NCI-H2081 (cell line): ENCODE data around the gene SEPTIN1.

ENCODE experiments used
- DNase-seq, 2 experiments: peaks; one replicate each; lab custom pipeline; 2025; lab: John Stamatoyannopoulos, UW

The SEPTIN1 gene

DNA sequence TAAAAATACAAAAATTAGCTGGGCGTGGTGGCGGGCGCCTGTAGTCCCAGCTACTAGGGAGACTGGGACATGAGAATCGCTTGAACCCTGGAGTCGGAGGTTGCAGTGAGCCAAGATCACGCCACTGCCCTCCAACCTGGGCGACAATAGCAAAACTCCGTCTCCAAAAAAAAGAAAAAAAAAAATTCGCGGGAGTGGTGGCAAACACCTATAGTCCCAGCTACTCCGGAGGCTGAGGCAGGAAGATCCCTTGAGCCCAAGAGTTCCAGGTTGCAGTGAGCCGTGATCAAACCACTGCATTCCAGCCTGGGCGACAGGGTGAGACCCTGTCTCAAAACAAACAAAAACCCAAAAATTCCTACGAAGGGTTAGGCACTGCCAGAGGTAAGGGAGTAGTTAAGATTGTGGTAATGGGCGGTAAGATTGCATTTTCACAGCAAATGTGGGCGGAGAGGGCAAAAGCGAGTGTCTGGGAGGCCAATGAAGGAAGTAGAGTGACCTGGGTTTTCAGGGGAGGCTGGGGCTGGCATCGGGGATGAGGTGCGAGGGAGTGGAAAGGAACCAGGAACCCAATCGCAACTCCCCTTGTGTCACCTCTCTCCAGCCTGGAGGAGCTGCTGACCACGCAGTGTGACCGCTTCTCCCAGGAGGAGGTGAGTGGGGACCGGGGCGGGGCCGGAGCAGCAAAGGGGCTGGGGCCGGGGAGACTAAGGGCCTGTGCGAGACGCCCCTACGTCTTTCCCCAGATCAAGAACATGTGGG is 5.1 kb downstream of the SEPTIN1 start:
- no peak for DNase-seq

DNA sequence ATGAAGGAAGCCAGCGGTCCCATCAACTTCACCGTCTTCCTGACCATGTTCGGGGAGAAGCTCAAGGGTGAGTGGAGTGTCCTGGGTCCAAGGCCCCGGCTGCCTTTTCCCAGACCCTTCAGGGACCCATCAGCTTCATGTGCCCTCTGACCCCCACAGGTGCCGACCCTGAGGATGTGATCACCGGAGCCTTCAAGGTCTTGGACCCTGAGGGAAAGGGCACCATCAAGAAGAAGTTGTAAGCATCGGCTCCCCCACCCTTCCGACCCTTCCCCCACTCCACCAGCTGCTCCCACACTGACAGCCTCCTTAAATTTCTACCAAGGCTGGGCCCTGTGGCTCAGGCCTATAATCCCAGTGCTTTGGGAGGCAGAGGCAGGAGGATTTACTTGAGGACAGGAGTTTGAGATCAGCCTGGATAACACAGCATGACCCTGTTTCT is 5.9 kb downstream of the SEPTIN1 start:
- no peak for DNase-seq

GRCh38 chr16:30375864-30376263 is 6.5 kb downstream of the SEPTIN1 start:
- DNase-seq: no peak

DNA sequence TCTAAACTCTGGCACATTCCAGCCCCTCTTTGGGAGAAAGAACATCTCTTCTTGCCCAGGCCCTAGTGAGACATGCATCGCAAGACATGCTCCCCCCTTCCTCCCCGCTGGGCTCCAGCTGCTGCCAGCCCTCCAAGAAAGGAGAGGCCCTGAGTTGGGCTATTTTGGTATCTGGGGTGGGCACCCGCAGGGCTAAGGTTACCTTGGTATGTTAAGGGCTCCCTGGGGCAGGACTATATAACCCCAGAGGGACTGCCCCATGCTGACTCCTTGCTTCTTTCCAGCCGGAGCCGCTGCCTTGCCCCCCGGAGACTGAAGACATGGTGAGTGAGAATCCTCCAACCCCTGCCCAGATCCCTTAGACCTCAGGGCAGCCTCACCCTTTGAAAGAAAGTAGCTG is 7.8 kb downstream of the SEPTIN1 start, which contains the start of gene MYL11:
MYL11 (plus strand) TSS at position 265 of the 400 bp plus-strand sequence; CDS start at position 321, 56 bp downstream.
- DNase-seq: no peak

GRCh38 chr16:30372725-30373124 is 9.6 kb downstream of the SEPTIN1 start:
- no peak for DNase-seq

DNA sequence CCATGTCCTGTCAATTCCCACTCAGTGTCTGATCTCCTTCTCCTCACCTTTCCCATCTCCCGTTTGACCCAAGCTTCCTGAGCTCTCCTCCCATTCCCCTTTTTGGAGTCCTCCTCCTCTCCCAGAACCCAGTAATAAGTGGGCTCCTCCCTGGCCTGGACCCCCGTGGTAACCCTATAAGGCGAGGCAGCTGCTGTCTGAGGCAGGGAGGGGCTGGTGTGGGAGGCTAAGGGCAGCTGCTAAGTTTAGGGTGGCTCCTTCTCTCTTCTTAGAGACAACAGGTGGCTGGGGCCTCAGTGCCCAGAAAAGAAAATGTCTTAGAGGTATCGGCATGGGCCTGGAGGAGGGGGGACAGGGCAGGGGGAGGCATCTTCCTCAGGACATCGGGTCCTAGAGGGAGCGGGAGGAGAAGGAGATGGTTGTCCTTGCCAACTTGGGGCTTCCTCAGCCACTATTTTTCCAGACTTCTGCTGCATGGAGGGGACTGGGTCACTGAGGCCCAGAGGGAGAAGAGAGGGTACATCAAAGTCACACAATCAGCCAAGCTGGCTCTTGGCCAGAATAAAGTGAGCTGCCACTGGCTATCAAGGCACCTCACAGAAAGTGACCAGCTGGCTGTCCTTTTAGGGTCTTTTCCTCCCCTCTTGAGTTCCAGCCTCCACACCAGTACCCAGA is 10.2 kb downstream of the SEPTIN1 start:
- DNase-seq: no peak

GRCh38 chr16:30371248-30371816 is 11.0 kb downstream of the SEPTIN1 start:
- no peak for DNase-seq

GRCh38 chr16:30370456-30371247 is 11.7 kb downstream of the SEPTIN1 start, which contains the start of gene TBC1D10B:
Gene TBC1D10B (minus strand): TSS chr16:30370494. CDS start chr16:30370183, 311 bp downstream.
- DNase-seq: peak; percentile 99 to 100

- DNase-seq: no peak
Measured at GRCh38 chr16:30369938-30370455, 12.4 kb downstream of the SEPTIN1 start.

DNA sequence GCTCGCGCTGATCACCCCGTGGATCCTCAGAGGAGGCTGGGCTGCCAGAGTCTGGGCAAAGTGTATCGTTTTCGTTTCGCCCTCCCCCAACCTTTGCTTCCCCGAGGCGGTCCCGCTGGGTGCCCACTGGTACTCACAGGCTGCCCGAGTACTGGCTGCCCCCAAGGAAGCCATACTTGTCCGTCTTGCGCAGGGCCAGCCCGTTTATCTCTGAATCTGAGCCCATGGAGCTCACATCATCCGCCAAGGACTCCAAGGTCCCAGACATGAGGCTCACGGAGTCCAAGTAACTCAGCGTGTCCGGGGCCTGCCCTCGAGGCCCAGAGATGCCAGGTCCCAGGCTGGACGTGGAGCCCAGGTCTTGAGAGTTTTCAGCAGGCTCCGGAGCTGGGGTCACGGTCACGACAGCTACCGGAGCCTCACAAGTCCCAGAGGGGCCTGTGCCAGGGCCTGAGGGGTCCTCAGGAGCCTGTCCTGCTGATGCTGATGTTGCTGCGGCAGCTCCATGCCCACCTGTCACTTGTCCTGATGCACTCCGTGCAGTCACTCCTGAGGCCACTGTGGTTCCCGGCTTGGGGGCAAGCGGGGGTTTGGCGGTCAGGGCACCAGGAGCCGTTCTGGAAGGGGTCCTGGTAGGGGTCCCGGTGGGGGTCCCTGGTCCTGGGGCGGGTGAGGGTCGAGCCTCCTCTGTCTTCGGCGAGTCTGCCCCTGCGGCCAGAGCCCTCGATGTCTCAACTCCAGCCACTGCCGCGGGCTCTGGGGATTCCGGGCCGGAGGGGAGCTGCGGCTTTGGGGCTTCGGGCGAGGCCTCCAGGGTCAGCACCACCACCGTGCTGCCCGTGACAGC is 13.0 kb downstream of the SEPTIN1 start:
- DNase-seq: no peak

GRCh38 chr16:30368792-30369090 is 13.6 kb downstream of the SEPTIN1 start:
- no peak for DNase-seq

DNA sequence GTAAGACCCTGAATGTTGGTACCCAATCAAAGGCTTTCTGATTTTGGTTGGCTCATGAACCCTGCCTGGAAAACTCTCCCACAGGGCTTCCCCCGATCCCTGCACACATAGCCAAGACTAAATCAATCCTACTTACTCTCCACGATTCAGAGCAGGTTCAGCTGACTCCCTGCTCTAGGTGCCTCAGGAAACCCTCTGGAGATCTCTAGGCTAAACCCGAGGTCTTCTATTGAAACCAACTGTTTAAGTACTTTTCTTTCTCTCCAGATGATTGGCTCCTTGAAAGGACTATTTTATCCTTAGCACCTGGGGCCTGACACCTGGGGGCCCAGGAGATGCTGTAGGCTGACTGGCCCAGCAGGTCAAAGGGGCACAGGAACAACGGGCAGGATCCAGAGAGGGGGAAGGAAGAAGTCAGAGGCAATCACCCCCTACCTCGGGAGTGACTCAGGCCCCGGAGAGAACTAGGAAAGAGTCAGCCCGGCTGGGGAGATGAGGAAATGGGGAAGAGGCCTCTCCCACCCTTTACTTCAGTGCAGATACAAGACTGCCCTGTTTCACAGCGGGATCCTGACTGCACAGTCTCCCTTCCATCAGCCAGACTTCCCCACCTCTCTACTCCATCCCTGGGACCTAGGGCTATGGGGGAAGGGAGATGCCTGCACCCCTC is 14.1 kb downstream of the SEPTIN1 start:
- DNase-seq: no peak

GRCh38 chr16:30367349-30368009 is 14.9 kb downstream of the SEPTIN1 start:
- DNase-seq: no peak

GRCh38 chr16:30366511-30366910 is 15.8 kb downstream of the SEPTIN1 start:
- no peak for DNase-seq

DNA sequence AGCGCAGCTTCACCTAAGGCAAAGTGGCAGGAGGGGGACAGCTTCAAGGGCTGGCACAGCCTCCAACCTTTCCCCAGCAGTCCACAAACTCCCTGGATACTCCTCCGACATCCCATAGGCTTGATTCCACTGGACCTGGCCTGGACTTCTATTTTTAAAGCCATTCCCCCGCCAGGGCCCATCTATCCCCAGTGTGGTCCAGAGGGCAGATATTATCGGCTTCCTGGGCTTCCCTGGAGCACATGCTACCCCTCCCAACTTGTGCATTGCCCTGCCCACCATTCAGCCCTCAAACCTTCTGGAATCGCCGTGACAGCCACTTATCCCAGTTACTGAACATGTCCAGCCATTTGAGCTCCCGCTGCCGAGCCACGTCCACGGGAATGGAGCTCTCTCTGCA is 17.2 kb downstream of the SEPTIN1 start:
- no peak for DNase-seq

DNA sequence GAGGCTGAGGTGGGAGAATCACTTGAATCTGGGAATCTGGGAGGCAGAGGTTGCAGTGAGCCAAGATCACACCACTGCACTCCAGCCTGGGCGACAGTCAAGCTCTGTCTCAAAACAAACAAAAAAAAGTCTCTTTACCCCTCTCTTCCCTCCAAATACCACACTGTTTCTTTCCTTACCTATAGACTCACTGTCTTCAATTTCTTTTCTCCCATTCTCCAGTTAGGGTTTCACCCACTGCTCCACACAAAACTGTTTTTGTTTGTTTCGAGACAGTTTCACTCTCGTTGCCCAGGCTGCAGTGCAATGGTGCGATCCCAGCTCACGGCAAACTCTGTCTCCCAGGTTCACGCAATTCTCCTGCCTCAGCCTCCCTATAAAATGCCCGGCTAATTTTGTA is 21.2 kb downstream of the SEPTIN1 start:
- no peak for DNase-seq

GRCh38 chr16:30359871-30360170 is 22.5 kb downstream of the SEPTIN1 start:
- no peak for DNase-seq

DNA sequence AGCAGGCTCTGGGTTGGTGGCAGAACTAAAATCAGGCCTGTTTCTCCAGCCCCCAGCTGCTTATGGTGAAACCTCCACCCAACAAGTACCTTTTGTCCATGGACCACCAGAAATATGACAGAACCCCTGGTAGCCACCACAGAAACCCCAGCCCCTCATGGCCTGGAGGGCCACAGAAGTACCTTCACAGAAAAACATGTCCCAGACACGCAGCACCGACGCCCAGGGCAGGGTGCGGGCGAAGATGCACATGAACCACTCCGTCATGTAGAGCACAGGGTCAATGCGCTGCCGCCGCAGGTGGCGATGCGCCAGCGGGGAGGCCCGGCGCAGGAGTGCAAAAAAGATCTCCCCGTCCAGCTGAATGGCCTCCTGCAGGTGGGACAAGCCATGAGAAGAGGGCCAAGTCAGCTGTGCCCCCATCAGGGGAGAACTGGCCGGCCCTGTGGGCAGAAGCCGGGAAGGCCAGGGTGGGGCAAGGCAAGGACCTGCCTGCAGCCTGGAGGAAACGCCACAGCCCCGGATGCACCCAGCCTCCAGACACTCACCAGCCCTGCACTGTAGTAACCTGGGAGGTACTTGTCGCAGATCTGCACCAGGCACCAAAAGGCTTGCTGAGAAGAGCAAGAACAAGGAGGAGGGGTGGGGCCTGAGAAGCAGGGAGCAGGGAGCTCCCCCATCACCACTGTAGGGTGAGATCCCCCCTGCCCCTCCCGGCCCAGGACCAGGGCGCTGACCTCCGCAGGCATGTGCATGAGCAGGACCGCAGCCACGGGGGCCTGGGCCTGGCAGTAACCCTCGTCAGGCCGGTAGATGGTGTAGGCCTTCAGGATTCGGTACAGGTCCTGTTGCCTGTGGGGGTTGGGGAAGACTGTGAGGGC is 23.1 kb downstream of the SEPTIN1 start:
- no peak for DNase-seq

- no peak for DNase-seq
Measured at GRCh38 chr16:30358577-30358936, 23.8 kb downstream of the SEPTIN1 start.
